Activated CD4-positive, alpha-beta T cell treated with anti-CD3 and anti-CD28 coated beads, Interleukin-2, amount 50 U/mL, for 4 hours (primary cell): ENCODE measurements around the gene RGS11.

Source experiments
- DNase-seq, 2 experiments: peaks; one replicate each; pipeline ENCODE4 v3.0.0-alpha.2; 2020

Gene RGS11

GRCh38 chr16:296276-296675, 20.5 kb upstream of the RGS11 start:
- no peak for DNase-seq

GRCh38 chr16:293043-293775, 17.5 kb upstream of the RGS11 start:
- no peak for DNase-seq

- no peak for DNase-seq
Measured at GRCh38 chr16:291539-291938, 15.8 kb upstream of the RGS11 start.

GRCh38 chr16:290681-291405, 15.1 kb upstream of the RGS11 start:
- no peak for DNase-seq

GRCh38 chr16:290015-290680, 14.4 kb upstream of the RGS11 start:
- DNase-seq = no peak

- no peak for DNase-seq
Measured at GRCh38 chr16:289395-289997, 13.8 kb upstream of the RGS11 start.

- DNase-seq = no peak
Measured at GRCh38 chr16:287981-288920, 12.5 kb upstream of the RGS11 start.

- DNase-seq = no peak
Measured at GRCh38 chr16:287298-287811, 11.6 kb upstream of the RGS11 start.

GRCh38 chr16:286491-287297, 10.9 kb upstream of the RGS11 start:
- no peak for DNase-seq

GRCh38 chr16:285146-286055, 9.7 kb upstream of the RGS11 start:
- no peak for DNase-seq

GRCh38 chr16:284204-285120, 8.7 kb upstream of the RGS11 start:
- DNase-seq = no peak

GRCh38 chr16:283033-283805, 7.5 kb upstream of the RGS11 start, which contains the start of gene PDIA2:
Gene PDIA2, plus strand, starts transcription at chr16:283164. Its CDS starts 6 bp downstream, at chr16:283170.
- DNase-seq = no peak

GRCh38 chr16:282491-282890, 6.7 kb upstream of the RGS11 start:
- no peak for DNase-seq

- no peak for DNase-seq
Measured at GRCh38 chr16:281660-282255, 6.0 kb upstream of the RGS11 start.

GRCh38 chr16:280991-281659, 5.4 kb upstream of the RGS11 start:
- DNase-seq = no peak

GRCh38 chr16:280552-280951, 4.8 kb upstream of the RGS11 start, which contains the start of gene ARHGDIG:
Gene ARHGDIG, plus strand, starts transcription at chr16:280591. Its CDS starts 90 bp downstream, at chr16:280681.
- no peak for DNase-seq

- DNase-seq = no peak
Measured at GRCh38 chr16:280005-280460, 4.3 kb upstream of the RGS11 start.
